DMS53 (cell line): ENCODE results near the gene OPCML.
A peak's percentile ranks its signal among the peaks of the same experiment; 100 is the strongest.

ENCODE experiments used
- DNase-seq: peaks from one replicate; lab custom pipeline; 2025; lab: John Stamatoyannopoulos, UW

OPCML gene

GRCh38 chr11:132850266-132850665, 682.0 kb downstream of the OPCML start:
- DNase-seq = no peak

GRCh38 chr11:132848336-132848735, 684.0 kb downstream of the OPCML start:
- no peak for DNase-seq

GRCh38 chr11:132846075-132846474, 686.2 kb downstream of the OPCML start:
- DNase-seq = peak; percentile 14

DNA sequence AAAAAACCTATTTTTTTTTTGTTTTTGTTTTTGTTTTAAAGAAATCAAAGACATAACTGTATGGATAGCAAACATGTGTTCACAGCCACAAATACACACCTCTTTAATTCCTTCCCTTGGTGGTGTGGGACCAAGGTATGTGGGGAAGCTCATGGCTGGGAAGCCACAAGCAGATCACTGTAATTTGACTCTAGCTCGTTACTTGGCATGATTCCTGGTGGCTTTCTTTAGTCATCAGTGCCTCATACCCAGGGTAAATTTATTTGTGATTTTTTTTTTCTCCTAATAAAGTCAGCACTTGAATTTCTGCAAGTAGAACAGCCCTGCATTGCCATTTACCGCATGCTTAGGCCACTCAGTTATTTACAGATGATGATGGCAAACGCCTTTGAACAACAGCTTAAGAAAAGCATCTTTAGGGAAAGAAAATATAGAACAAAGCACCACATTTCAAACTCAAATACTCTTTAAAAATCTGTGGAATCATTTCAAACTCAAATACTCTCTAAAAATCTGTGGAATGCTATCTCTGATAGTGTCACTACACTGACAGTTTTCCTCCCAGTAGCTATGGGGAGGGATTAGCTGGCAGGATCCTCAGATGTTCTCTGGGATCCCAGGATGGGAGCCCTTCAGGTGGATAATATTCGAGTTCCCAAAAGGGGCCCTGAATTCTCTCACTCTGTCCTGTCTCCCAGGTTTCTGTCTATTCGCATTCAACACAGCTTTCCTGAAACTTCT, 687.2 kb downstream of the OPCML start:
- DNase-seq = no peak

- DNase-seq = no peak
Measured at GRCh38 chr11:132840660-132841059, 691.6 kb downstream of the OPCML start.

DNA sequence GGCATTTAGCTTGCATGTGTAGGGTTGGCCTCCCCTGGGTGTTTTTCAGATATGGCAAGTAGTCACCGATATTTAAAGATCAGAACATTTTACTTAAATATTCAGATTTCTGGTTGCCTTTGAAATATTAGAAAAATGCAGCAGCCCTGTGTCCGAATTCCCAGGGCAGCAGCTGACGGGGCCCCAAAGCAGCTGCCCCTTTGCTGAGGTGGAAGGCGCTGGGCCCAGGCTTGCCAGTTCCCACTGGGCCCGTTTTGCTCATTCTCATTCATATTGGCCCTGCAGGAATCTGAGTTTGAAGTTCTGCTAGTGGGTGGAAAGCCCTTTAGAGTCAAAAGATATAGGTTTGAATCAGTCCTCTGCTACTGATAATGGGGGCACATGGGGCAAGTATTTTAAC, 692.1 kb downstream of the OPCML start:
- DNase-seq = no peak

DNA sequence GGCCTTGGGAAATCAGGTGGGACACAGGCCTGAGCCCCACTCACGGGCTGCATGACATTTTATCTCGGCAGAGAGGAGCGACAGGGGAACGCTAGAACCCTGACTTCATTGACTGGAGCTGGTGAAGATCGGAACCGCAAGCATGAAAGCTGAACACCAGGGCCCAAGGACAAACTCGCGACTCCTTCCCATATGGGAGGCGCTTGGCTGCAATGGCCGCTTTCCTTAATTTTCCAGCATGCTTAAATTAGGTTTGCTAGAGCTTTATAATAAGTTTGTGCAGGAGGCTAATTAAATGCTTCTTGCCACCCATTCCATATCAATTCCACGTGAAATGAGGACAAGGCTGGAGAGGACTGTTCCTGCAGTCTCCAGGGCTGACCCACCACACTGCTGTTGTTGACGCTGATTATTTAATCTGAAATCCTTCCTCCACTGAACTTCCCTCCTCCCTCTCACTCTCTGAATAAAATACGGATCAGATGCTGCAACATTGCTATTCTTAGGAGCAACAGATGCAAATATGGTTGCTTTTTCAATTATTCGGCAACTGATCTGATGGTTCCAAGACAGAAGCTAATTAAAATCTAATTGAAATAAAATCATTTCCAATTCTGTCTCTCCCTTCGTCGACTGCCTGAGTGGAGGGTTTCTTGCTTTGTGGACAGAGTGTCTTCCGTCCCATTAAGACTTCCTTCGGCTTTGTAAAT, 692.9 kb downstream of the OPCML start:
- DNase-seq = no peak

GRCh38 chr11:132838627-132839026, 693.7 kb downstream of the OPCML start:
- DNase-seq = no peak

GRCh38 chr11:132831272-132831671, 701.0 kb downstream of the OPCML start:
- no peak for DNase-seq

- DNase-seq = no peak
Measured at GRCh38 chr11:132824642-132825041, 707.7 kb downstream of the OPCML start.

DNA sequence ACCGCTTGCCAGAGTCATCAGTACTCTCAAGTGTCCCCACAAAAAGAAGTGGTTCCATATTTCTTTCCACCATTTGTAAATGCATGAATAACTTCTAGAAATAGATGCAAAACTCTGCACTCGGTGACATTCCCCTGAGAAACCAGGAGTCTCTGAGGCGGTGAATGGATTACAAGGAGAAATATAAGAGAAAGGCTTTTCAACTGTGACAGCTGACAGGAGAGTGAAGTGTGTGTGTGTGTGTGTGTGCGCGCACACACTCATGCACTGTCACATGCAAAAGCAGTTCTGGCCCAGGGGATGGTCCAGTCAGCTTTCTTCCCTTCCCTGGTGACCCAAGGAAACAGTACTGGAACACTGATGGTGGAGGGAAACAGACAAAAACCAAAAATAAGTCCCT, 710.0 kb downstream of the OPCML start:
- DNase-seq = no peak

DNA sequence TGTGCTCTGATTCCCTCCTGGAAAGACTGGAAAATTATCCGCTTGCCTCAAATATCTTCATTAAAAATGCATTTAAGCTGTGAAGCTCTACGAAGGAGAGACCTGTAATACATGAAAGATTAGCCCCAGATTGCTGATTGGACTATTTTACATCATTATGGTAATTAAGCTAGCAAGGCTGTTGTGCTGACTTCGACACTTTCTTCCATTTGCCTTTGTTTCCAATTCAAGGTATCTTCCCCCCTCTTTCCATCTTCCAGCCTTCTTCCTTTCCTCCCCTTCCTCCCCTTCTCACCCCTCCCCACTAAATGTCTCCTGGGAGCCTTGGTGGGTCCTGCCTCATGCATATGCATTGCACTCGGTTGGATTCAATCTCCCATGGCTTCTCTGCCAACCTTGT, 710.8 kb downstream of the OPCML start:
- no peak for DNase-seq

GRCh38 chr11:132821014-132821413, 711.3 kb downstream of the OPCML start:
- DNase-seq = no peak

DNA sequence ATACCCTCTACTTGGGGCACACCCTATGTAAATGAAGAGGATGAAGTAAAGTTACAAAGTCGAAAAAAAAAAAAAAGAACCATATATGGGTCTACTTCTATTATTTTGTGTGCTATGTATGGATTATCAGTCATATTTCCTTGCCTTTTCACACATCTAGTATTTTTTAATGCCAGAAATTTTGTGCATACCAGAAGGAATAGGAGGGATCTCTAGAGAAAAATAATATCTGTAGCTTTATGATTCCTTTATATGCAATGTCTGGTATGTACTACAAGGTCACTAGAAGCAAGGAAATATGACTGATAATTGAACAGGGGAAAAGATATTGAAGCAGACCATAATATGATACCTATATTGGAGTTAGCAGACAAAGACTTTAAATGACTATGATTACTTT, 713.4 kb downstream of the OPCML start:
- no peak for DNase-seq

- DNase-seq = no peak
Measured at GRCh38 chr11:132817387-132817786, 714.9 kb downstream of the OPCML start.

DNA sequence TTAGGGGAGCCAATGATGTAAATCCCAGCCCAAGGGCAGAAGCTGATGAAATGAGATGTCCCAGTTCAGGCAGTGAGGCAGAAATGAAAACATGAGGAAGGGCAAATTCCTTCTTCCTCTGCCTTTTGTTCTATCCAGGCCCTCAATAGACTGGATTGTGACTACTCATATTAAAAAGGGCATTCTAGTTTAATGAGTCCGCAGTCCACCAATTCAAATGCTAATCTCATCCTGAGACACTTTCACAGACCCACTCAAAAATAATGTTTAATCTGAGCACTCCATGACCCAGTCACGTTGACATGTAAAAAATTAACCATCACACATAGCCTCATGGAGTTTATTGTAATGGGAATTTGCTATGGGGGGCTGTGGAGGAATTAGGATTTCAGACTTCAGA, 717.9 kb downstream of the OPCML start:
- no peak for DNase-seq

DNA sequence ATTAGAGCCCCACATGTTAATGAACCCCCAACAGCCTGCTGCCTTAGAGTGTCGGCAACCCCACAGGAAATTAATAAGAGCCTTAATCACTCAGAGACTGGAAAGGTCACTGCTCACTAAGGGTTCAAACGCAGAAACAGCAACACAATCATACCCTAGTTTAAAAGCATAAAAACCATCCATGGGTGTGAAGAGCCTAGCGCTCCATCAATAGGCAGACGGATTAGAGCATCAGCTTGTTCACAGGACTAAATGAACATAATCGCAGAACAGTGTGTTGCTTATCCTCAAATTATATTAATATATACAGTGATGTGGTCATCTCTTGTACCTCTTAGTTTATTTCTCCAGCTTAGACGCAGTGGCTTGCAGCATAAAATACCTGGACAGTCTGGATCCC, 720.7 kb downstream of the OPCML start:
- no peak for DNase-seq

DNA sequence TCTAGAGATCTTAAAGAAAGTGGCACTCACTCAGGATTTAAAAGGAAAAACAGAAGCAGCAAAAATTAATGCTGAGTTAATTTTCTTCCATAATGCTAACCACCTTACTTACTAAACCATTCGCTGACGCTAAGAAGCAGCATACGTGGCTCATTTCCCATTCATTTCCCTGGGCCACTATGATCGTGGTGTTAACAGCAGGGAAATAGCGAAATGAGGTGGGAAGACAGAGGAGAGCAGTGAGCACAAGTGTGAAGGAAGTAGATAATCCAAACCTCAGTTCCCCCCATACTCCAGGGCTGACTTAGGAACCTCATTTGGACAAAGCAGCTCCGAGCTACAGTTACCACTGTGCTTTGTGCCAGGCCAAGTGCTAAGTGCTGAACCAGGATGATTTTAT, 723.2 kb downstream of the OPCML start:
- DNase-seq = no peak

DNA sequence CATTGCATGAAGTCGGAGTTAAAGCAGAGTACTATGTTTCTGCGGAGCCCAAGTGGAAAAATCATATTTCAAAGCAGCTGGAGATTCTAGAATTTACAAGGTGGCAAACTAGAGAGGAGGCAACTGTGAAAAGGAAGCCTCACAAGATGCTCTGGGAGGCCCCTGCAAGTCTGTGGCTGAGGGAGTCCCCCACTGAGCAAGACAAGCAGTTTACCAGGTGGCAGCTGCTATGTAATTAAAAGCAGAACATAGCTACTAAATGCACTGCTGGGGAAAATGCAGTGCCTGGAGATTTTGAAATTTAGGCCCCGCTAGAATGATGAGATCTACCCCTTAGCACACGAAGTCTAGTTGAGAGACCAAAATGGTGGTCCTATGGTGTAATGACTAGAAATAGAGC, 728.0 kb downstream of the OPCML start:
- DNase-seq = no peak

DNA sequence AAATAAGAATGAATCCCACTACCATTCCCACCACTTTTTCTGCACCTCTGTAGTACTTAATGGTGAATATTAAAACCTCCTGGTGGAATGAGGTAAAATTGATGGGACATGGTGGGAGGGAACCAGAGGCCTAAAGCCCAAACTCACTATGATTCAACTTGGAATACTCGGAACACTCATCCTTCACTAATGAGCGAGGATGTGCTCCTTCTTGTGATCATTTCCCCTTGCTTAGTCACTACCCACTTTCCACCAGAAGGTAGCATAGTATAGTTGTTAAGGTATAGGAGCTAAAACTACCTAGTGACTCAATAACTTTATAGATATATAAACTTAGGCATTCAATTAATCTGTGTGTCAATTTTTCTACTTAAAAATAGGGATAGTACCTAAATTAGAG, 728.9 kb downstream of the OPCML start:
- no peak for DNase-seq

DNA sequence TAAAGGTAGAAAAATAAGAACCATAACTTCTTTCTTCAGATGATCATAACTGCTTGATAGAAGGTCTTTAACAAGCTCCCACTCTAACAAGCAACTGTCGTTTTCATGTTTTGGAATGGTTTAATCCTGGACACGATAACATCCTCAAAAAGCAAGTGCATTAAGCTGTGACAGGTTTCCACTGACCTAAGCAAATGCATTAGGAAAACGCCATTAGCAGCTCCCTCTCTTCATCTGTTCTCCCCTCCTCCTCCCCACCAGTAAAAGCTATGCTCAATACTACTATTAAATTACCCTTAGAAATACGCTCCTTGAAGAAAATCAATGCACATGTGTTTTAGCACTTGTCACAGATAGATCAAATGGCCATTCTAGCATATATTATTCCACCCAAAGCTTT, 729.4 kb downstream of the OPCML start:
- no peak for DNase-seq

DNA sequence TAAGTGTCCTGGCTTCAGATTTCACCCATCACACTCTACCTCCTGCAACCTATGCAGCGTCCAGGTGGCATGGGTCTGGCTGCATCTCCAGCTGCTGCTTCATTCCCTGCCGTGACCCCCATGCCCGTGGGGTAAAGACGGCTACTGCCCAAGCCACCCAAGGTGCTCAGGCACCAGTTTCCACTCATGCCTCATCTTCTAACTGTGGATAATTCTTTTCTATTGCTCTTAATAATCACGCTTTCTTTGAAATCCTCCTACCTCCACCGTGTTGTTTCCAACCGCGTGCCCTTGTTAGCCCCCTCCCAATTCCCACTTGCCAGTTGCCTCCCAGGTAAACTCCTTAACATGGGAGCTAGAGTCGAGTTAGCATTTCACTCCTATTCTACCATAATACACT, 738.5 kb downstream of the OPCML start:
- DNase-seq = no peak

GRCh38 chr11:132792341-132793140, 739.8 kb downstream of the OPCML start:
- DNase-seq = no peak
